LNCaP clone FGC (cell line): Measurements from ENCODE around the gene PITHD1.
"Not testable (repeated sequence)": the region's sequence is repeated elsewhere in the genome, so short reads cannot be mapped to it uniquely, and the experiment has no call there.

Source experiments
- DNase-seq: peaks from one replicate; pipeline ENCODE4 v3.0.0-alpha.2; 2011; ENCODE audit warnings: low read depth
- H3K4me3 ChIP-seq: 2 replicates; pipeline ENCODE4 v1.5.1; 2011; ENCODE audit warnings: mild to moderate bottlenecking, low read depth, low read length, control low read depth
- TF ChIP-seq, protein P1 (sequence below): IDR thresholded peaks from 2 replicates; pipeline ENCODE4 v1.5.1; 2012; ENCODE audit warnings: mild to moderate bottlenecking; ENCODE audit not compliant: control insufficient read depth, insufficient read depth; ENCODE audit errors: extremely low read depth

PITHD1 gene

DNA sequence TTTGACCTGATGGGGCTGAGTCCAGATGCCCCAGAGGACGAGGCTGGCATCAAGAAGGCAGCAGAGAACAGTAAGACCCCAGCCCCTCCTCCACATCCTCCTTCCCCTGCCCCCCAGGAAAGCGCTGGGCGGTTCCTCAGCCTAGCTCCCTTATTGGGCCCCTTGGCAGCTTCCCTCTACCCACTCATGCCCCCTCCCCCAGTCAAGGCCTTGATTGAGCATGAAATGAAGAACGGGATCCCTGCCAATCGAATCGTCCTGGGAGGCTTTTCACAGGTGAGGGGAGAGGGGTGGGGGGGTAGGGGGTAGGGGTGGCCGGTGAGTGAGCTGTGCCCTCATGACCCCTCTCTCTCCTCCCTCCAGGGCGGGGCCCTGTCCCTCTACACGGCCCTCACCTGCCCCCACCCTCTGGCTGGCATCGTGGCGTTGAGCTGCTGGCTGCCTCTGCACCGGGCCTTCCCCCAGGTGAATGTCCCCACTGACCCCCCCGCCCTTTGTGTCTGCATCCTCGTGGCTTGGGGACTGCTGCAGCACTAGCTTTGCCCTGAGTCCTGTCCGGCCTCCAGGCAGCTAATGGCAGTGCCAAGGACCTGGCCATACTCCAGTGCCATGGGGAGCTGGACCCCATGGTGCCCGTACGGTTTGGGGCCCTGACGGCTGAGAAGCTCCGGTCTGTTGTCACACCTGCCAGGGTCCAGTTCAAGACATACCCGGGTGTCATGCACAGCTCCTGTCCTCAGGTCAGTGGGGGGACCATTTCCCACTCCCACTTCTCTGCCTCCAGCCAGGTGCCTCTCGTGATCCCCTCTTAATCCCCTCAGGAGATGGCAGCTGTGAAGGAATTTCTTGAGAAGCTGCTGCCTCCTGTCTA is 15.9 kb downstream of the PITHD1 start:
- TF ChIP-seq, protein P1, sequence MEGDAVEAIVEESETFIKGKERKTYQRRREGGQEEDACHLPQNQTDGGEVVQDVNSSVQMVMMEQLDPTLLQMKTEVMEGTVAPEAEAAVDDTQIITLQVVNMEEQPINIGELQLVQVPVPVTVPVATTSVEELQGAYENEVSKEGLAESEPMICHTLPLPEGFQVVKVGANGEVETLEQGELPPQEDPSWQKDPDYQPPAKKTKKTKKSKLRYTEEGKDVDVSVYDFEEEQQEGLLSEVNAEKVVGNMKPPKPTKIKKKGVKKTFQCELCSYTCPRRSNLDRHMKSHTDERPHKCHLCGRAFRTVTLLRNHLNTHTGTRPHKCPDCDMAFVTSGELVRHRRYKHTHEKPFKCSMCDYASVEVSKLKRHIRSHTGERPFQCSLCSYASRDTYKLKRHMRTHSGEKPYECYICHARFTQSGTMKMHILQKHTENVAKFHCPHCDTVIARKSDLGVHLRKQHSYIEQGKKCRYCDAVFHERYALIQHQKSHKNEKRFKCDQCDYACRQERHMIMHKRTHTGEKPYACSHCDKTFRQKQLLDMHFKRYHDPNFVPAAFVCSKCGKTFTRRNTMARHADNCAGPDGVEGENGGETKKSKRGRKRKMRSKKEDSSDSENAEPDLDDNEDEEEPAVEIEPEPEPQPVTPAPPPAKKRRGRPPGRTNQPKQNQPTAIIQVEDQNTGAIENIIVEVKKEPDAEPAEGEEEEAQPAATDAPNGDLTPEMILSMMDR, result no peak

DNA sequence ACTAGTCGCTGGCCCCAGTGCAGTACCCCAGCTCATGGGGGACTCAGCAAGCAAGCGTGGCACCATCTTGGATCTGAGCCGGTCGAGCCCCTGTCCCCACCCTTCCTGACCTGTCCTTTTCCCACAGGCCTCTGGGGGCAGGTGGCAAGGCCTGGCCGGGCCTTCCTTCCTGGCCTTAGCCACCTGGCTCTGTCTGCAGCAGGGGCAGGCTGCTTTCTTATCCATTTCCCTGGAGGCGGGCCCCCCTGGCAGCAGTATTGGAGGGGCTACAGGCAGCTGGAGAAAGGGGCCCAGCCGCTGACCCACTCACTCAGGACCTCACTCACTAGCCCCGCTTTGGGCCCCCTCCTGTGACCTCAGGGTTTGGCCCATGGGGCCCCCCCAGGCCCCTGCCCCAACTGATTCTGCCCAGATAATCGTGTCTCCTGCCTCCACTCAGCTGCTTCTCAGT is 16.5 kb downstream of the PITHD1 start:
- not testable (repeated sequence) for H3K4me3 ChIP-seq, DNase-seq

More for the DNA sequence above, 15.9 kb downstream of the PITHD1 start:
- no peak for DNase-seq
- H3K4me3 ChIP-seq, result no peak overlapping the region

DNA sequence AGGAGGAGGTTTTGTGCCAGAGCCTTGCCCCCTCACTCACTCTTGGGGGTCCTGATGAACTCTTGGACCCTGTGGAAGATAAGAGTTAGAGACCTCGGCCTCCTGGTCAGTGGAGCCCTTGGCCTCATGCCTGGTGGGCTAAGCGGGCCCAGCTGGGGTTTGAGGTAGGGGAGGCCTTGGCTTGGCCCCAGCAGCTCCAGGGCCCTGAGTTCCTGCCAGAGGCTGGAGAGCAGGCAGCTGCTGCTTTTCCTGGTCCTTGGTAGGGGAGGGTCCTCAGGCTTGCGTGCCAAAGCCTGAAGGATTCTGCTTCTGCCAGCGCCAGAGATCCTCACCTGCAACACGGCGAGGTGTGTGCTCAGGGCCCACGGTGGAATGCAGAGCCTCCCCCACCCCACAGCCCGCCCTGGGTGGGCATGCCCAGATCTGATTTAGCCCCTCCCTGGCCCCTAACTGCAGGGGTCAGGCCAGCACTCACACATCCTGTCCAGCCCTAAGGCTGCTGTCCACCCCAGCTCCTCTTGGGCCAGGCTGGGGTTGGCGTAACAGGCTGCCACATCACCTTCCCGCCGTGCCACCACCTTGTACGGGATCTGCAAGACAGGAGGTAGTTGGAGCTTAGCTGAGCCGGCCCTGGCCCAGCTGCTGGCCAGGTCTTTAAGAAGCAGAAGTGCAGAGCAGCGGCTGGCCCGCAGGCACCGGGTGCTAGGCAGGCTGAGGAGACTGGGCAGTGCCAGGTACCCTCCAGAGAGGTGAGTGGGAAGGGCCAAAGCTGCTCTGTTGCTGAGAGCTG is 17.7 kb downstream of the PITHD1 start:
- TF ChIP-seq, protein P1, result no peak
- no peak for DNase-seq
- H3K4me3 ChIP-seq, result no peak overlapping the region

DNA sequence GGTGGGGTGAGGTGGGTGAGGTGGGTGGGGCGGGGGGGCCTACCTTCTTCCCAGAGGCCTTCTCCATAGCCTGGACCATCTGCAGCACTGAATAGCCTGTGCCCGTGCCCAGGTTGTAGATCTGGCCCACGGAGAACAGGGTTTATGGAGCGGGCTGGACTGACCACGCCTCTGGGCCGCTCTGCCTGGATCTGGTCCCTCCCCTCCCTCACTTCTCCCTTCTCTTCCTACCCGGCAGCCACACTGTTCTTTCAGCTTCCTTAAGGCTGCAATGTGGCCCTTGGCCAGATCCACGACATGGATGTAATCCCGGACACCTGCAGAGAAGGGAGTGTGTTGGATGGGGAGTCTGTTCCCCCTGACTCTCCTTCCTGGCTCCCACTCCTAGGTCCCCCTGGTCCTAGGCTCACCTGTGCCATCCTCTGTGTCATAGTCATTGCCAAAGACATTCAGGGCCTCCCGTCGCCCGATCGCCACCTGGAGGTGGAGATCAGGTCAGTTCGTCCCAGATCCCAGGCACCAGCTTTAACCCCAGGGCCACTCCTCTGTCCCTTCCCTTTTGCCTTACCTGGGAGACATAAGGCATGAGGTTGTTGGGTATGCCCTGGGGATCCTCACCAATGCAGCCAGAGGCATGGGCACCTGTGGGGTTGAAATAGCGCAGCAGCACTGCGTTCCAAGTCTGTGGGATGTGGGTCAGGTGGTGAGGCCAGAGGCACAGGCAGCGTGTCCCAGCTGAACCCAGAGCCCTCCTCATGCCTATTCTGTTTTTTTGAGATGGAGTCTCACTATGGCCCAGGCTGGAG is 18.5 kb downstream of the PITHD1 start:
- no peak overlapping the region for H3K4me3 ChIP-seq
- TF ChIP-seq, protein P1, result peak; percentile 49
- no peak for DNase-seq

DNA sequence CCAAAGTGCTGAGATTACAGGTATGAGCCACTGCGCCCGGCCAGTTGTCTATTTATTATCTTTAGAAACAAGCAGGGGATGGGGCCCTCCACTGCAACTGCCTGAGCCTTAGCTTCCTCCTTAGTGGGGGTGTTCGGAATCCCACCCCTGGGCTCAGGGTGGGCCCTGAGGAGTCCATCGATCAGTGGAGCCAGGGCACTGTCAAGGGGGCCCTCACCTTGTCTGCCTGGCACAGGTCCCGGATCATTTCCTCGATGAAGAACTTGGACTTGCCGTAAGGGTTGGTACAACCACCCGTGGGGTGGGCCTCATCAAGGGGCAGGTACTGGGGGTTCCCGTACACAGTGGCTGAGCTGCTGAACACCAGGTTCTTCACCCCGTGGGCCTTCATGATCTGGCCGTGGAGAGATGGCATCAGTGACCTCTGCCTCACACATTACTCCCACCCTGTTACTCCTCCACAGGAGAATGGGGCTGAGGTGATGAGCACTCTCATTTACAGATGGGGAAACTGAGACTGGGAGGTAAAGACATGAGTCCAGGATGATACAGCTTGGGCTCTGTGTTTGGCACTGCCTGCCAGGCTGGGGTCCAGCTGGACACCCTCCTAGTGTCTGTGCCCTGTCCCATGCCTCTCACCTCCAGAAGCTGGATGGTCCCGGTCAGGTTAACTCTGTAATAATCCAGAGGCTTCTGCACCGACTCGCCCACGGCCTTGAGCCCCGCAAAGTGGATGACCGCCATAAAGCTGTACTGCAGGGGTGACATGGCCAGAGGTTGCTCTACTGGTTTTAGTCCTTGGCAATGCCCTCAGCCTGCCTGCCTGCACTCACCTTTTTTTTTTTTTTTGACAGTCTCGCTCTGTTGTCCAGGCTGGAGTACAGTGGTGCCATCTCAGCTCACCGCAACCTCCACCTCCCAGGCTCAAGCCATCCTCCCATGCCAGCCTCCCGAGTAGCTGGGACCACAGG is 19.5 kb downstream of the PITHD1 start:
- H3K4me3 ChIP-seq, result no peak overlapping the region
- DNase-seq, result no peak
- TF ChIP-seq, protein P1, result no peak

DNA sequence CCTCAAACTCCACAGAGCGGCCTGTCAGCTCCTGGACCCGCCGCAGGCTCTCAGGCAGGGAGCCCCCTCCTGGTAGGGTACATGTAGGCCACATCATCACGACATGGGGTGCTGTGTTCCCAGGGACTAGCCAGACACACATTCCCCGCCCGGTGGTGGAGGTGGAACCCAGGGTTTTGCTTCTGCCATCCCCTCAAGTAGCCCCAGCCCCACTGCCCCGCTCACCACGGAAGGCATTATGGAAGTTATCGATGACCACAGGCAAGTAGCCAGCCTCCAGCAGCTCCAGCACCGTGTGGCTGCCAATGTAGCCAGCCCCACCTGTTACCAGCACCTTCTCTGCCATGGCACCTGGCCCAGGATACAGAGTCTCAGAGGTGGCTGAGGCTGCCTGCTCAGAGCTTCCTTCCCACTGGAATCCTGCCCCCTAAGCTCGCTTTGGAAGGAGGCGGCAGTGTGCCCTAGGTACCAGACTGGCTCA is 20.5 kb downstream of the PITHD1 start:
- TF ChIP-seq, protein P1, result no peak
- no peak for DNase-seq
- H3K4me3 ChIP-seq, result peak overlapping the region; percentile 68
